Measurements from ENCODE around the gene CTDSPL. TPM values are rescaled to one million over a fixed set of nuclear protein-coding genes. Genes with fewer than 3 reads are reported as not detected.
"Not testable (repeated sequence)": the region's sequence is repeated elsewhere in the genome, so short reads cannot be mapped to it uniquely, and the experiment has no call there.

The CTDSPL gene
- 56.3 TPM for total RNA-seq
- long read RNA-seq, full-length matches to known transcripts, result 72 of 121 reads
- long read RNA-seq, partial matches to known transcripts, result 14 of 121 reads
- long read RNA-seq, other reads (novel, unspliced or antisense), result 35 of 121 reads

DNA sequence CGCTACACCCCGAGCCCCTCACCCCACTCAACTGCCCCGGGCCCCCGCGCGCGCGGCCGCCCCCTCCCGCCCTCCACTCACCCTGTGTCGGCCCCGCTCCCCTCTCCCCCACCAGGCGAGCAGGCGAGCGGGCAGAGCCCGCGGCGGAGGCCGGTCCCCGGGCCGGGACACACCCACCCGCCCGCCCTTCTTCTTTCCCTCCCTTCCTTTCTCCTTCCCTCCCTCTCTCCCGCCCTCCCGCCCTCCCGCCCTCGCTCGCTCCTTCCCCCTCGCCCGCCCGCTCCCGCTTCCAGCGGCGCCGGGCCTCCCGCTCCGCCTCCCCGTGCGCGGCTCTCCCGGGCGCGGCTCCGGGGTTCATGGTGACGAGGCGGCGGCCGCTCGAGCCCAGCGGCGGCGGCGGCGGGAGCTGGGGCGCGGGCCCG lies at the start of gene CTDSPL:
CTDSPL (plus strand) TSS at position 261 of the 422 bp plus-strand sequence. CDS start 320 bp downstream, outside the sequence.
- Histone ChIP-seq H3K36me3 (no peaks in the 10 kb centered on the region), H3K27me3 (ENCODE audit: low read depth) (no peaks in the 10 kb centered on the region), H3K27ac (replicated peaks) (peak within 1 kb of the TSS; percentile 90), H3K9me3 (replicated peaks) (no peaks in the 10 kb centered on the region), H3K4me1 (peaks cover 64% of the 10 kb centered on the region), H3K4me3 (peak within 1 kb of the TSS; percentile 82)
- intact Hi-C loops (cut with micrococcal nuclease), result no loop called here
- peak; percentile 56 for DNase-seq
- TF ChIP-seq, protein P1, sequence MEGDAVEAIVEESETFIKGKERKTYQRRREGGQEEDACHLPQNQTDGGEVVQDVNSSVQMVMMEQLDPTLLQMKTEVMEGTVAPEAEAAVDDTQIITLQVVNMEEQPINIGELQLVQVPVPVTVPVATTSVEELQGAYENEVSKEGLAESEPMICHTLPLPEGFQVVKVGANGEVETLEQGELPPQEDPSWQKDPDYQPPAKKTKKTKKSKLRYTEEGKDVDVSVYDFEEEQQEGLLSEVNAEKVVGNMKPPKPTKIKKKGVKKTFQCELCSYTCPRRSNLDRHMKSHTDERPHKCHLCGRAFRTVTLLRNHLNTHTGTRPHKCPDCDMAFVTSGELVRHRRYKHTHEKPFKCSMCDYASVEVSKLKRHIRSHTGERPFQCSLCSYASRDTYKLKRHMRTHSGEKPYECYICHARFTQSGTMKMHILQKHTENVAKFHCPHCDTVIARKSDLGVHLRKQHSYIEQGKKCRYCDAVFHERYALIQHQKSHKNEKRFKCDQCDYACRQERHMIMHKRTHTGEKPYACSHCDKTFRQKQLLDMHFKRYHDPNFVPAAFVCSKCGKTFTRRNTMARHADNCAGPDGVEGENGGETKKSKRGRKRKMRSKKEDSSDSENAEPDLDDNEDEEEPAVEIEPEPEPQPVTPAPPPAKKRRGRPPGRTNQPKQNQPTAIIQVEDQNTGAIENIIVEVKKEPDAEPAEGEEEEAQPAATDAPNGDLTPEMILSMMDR (IDR thresholded peaks at IDR 0.05; ENCODE audit: borderline replicate concordance), result no peak

- Histone ChIP-seq H3K27me3 (ENCODE audit: low read depth) (no peaks in the 10 kb centered on the region), H3K9me3 (replicated peaks) (no peaks in the 10 kb centered on the region), H3K4me3 (no peak overlapping the region), H3K4me1 (peaks cover 47% of the 10 kb centered on the region), H3K27ac (replicated peaks) (peak overlapping the region; percentile 64), H3K36me3 (peaks cover 8% of the 10 kb centered on the region)
- peak; percentile 25 for DNase-seq
- TF ChIP-seq, protein P1 (IDR thresholded peaks at IDR 0.05; ENCODE audit: borderline replicate concordance), result no peak
- intact Hi-C loops (cut with micrococcal nuclease), result no loop called here
Observed at GRCh38 chr3:37812499-37812896, 49.2 kb upstream of the CTDSPL start.

DNA sequence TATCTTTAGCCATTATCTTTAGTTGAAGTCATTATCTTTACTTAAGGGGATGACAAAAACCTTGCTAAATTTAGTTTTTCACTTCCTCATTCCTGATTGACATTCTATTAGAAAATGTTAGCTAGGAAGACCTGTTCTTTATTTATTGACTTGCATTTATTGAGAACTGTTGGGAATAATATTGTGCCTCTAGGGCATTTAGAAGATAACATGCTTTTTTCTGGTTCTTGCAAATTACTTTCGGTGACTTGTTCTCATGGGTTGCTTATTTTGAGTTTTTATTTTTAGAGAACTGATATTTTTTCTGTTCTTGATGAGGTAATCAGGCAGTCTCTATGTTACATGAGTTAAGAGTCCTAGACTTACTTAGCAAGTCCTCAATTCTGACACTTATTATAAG lies 48.3 kb upstream of the CTDSPL start:
- H3K4me1 ChIP-seq, result peaks cover 50% of the 10 kb centered on the region
- peaks cover 11% of the 10 kb centered on the region for H3K36me3 ChIP-seq
- intact Hi-C loops (cut with micrococcal nuclease), result no loop called here
- DNase-seq, result no peak
- H3K9me3 ChIP-seq (replicated peaks), result no peaks in the 10 kb centered on the region
- H3K27ac ChIP-seq (replicated peaks), result peak overlapping the region; percentile 64
- no peaks in the 10 kb centered on the region for H3K27me3 ChIP-seq (ENCODE audit: low read depth)
- TF ChIP-seq, protein P1 (IDR thresholded peaks at IDR 0.05; ENCODE audit: borderline replicate concordance), result no peak
- no peak overlapping the region for H3K4me3 ChIP-seq

DNA sequence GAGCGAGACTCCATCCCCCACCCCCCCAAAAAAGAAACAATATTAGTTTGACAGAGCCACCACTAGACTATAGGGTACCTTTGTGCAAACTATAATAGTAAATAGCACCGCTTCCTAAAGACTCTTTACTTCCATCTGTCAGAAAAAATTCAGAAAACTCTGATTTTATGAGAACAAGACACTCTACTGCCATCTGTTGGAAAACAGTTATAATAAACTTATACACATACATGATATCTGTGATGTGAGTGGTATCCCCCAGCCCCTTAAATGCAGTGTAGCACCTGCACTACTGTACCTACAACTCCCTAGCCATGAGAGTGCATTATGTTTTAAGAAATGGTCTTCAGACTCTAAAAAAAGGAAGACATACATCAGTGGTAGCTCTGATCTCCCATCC lies 47.1 kb upstream of the CTDSPL start:
- Histone ChIP-seq H3K9me3 (replicated peaks) (no peaks in the 10 kb centered on the region), H3K4me3 (no peak overlapping the region), H3K4me1 (peaks cover 62% of the 10 kb centered on the region), H3K27ac (replicated peaks) (no peak overlapping the region), H3K36me3 (peaks cover 20% of the 10 kb centered on the region), H3K27me3 (ENCODE audit: low read depth) (no peaks in the 10 kb centered on the region)
- no peak for DNase-seq
- TF ChIP-seq, protein P1 (IDR thresholded peaks at IDR 0.05; ENCODE audit: borderline replicate concordance), result peak; percentile 49
- intact Hi-C loops (cut with micrococcal nuclease), result no loop called here

- intact Hi-C loops (cut with micrococcal nuclease); H3K4me3 ChIP-seq; H3K9me3 ChIP-seq (replicated peaks); DNase-seq; H3K27me3 ChIP-seq (ENCODE audit: low read depth); H3K27ac ChIP-seq (replicated peaks): not testable (repeated sequence)
- Histone ChIP-seq H3K4me1 (peaks cover 63% of the 10 kb centered on the region), H3K36me3 (peaks cover 20% of the 10 kb centered on the region)
Observed at GRCh38 chr3:37815156-37815555, 46.5 kb upstream of the CTDSPL start.

DNA sequence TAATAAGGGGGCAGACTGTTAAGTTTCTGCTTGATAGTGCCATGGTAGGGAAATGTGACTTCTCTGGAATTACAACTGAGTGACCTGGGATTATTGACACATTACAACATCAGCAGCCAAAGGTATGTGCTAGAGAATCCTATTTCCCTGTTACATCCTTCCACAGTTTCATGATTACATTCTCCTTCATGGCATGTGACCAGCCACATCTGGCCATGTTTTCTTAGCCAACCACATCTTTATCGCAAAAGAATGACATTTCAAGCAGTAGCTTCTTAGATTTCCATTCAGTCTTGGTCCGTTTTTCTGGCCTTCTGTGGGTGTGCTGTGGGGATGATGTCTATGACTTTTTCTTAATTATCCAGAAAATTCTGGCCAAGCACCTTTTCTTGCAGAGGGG lies 45.4 kb upstream of the CTDSPL start:
- Histone ChIP-seq H3K4me3 (no peak overlapping the region), H3K9me3 (replicated peaks) (no peaks in the 10 kb centered on the region), H3K27me3 (ENCODE audit: low read depth) (no peaks in the 10 kb centered on the region), H3K36me3 (peaks cover 24% of the 10 kb centered on the region), H3K27ac (replicated peaks) (no peak overlapping the region), H3K4me1 (peaks cover 56% of the 10 kb centered on the region)
- TF ChIP-seq, protein P1 (IDR thresholded peaks at IDR 0.05; ENCODE audit: borderline replicate concordance), result no peak
- intact Hi-C loops (cut with micrococcal nuclease), result no loop called here
- DNase-seq, result no peak

Measured in left ventricle myocardium inferior (tissue), 1 donor.